ENCODE data around the gene NEU4.

- TF ChIP-seq POLR2A (IDR thresholded peaks at IDR 0.05), result no peak
- no peak for TF ChIP-seq CTCF (IDR thresholded peaks at IDR 0.05)
These were observed 5.9 kb downstream of the NEU4 start for GRCh38 chr2:241814643-241815476.
